Ammon's horn (tissue), 1 donor: ENCODE results near the gene KIF3B.
A peak's percentile ranks its signal among the peaks of the same experiment; 100 is the strongest.
"Not testable (repeated sequence)": the region's sequence is repeated elsewhere in the genome, so short reads cannot be mapped to it uniquely, and the experiment has no call there.

Experiments
- DNase-seq: peaks from one replicate; pipeline ENCODE4 v3.0.0-alpha.2; 2016; ENCODE audit warnings: low spot score

KIF3B gene

GRCh38 chr20:32330555-32330897 is 53.1 kb downstream of the KIF3B start:
- DNase-seq = no peak

GRCh38 chr20:32332614-32333013 is 55.2 kb downstream of the KIF3B start:
- DNase-seq = no peak

GRCh38 chr20:32333181-32333987 is 55.9 kb downstream of the KIF3B start:
- no peak for DNase-seq

GRCh38 chr20:32333988-32334885 is 56.8 kb downstream of the KIF3B start:
- peak; percentile 29 for DNase-seq

GRCh38 chr20:32336918-32337347 is 59.5 kb downstream of the KIF3B start:
- DNase-seq = no peak

GRCh38 chr20:32337937-32338661 is 60.6 kb downstream of the KIF3B start:
- no peak for DNase-seq

GRCh38 chr20:32338665-32339064 is 61.2 kb downstream of the KIF3B start:
- no peak for DNase-seq

GRCh38 chr20:32339116-32339515 is 61.7 kb downstream of the KIF3B start:
- DNase-seq = peak; percentile 38

- DNase-seq = not testable (repeated sequence)
These were observed 63.6 kb downstream of the KIF3B start for GRCh38 chr20:32341053-32341452.

- no peak for DNase-seq
These were observed 66.0 kb downstream of the KIF3B start for GRCh38 chr20:32343439-32343838.

GRCh38 chr20:32344835-32345506 is 67.5 kb downstream of the KIF3B start:
- peak; percentile 33 for DNase-seq

- no peak for DNase-seq
These were observed 70.8 kb downstream of the KIF3B start for GRCh38 chr20:32348207-32348606.

GRCh38 chr20:32350421-32350820 is 73.0 kb downstream of the KIF3B start:
- DNase-seq = no peak

GRCh38 chr20:32352121-32352720 is 74.8 kb downstream of the KIF3B start:
- DNase-seq = no peak

- no peak for DNase-seq
These were observed 76.5 kb downstream of the KIF3B start for GRCh38 chr20:32353848-32354496.

- DNase-seq = no peak
These were observed 77.4 kb downstream of the KIF3B start for GRCh38 chr20:32354592-32355416.

- DNase-seq = no peak
These were observed 78.0 kb downstream of the KIF3B start for GRCh38 chr20:32355417-32355841.

GRCh38 chr20:32355907-32356621 is 78.6 kb downstream of the KIF3B start:
- not testable (repeated sequence) for DNase-seq
